ENCODE data around the gene FBXO5.
A peak's percentile ranks its signal among the peaks of the same experiment; 100 is the strongest.
"Not testable (repeated sequence)": the region's sequence is repeated elsewhere in the genome, so short reads cannot be mapped to it uniquely, and the experiment has no call there.

FBXO5 gene

GRCh38 chr6:153012856-153013255, 30.0 kb upstream of the FBXO5 start:
- in situ Hi-C loops (cut with HindIII; ENCODE audit: low sequenced_read_pairs), result no loop called here
- no peak for TF ChIP-seq CTCF (IDR thresholded peaks at IDR 0.05; ENCODE audit: low read depth, low read length)
- DNase-seq (ENCODE audit: low read depth, low spot score), result no peak
- H3K4me3 ChIP-seq (ENCODE audit: low read depth, low read length), result no peak overlapping the region

GRCh38 chr6:153003366-153003690, 20.5 kb upstream of the FBXO5 start:
- TF ChIP-seq CTCF (IDR thresholded peaks at IDR 0.05; ENCODE audit: low read depth, low read length), result no peak
- in situ Hi-C loops (cut with HindIII; ENCODE audit: low sequenced_read_pairs), result no loop called here
- DNase-seq (ENCODE audit: low read depth, low spot score), result no peak
- peak overlapping the region; percentile 96 for H3K4me3 ChIP-seq (ENCODE audit: low read depth, low read length)

GRCh38 chr6:153002613-153003365, 19.9 kb upstream of the FBXO5 start, which contains the start of gene MTRF1L:
Gene MTRF1L, minus strand, starts transcription at chr6:153002709. Its CDS starts 24 bp downstream, at chr6:153002685.
- H3K4me3 ChIP-seq (ENCODE audit: low read depth, low read length), result peak within 1 kb of the TSS; percentile 96
- DNase-seq (ENCODE audit: low read depth, low spot score), result peak; percentile 98
- no peak for TF ChIP-seq CTCF (IDR thresholded peaks at IDR 0.05; ENCODE audit: low read depth, low read length)
- in situ Hi-C loops (cut with HindIII; ENCODE audit: low sequenced_read_pairs), result no loop called here

- H3K4me3 ChIP-seq (ENCODE audit: low read depth, low read length), result peak overlapping the region; percentile 96
- in situ Hi-C loops (cut with HindIII; ENCODE audit: low sequenced_read_pairs), result no loop called here
- TF ChIP-seq CTCF (IDR thresholded peaks at IDR 0.05; ENCODE audit: low read depth, low read length), result no peak
- DNase-seq (ENCODE audit: low read depth, low spot score), result no peak
Measured at GRCh38 chr6:153001767-153002612, 19.1 kb upstream of the FBXO5 start.

- DNase-seq (ENCODE audit: low read depth, low spot score); in situ Hi-C loops (cut with HindIII; ENCODE audit: low sequenced_read_pairs): not testable (repeated sequence)
- peak overlapping the region; percentile 3 for H3K4me3 ChIP-seq (ENCODE audit: low read depth, low read length)
Measured at GRCh38 chr6:153000790-153001189, 17.9 kb upstream of the FBXO5 start.

GRCh38 chr6:153000243-153000642, 17.4 kb upstream of the FBXO5 start:
- in situ Hi-C loops (cut with HindIII; ENCODE audit: low sequenced_read_pairs), result no loop called here
- H3K4me3 ChIP-seq (ENCODE audit: low read depth, low read length), result no peak overlapping the region

GRCh38 chr6:152999538-152999937, 16.7 kb upstream of the FBXO5 start:
- in situ Hi-C loops (cut with HindIII; ENCODE audit: low sequenced_read_pairs); DNase-seq (ENCODE audit: low read depth, low spot score); H3K4me3 ChIP-seq (ENCODE audit: low read depth, low read length): not testable (repeated sequence)

More at GRCh38 chr6:153000243-153000642, 17.4 kb upstream of the FBXO5 start:
- no peak for DNase-seq (ENCODE audit: low read depth, low spot score)
- no peak for TF ChIP-seq CTCF (IDR thresholded peaks at IDR 0.05; ENCODE audit: low read depth, low read length)

Measured in astrocyte of the spinal cord (primary cell).